ENCODE measurements around the gene TOGARAM2. TPM values are rescaled to one million over a fixed set of nuclear protein-coding genes. Genes with fewer than 3 reads are reported as not detected.

The TOGARAM2 gene
- total RNA-seq, 1 experiment from 2014 or later = 0.76 TPM

- Histone ChIP-seq H4K20me1 (ENCODE audit: insufficient read depth) (no peaks in the 10 kb centered on the region), H3K9ac (ENCODE audit: low read length) (no peak overlapping the region), H3K27me3 (ENCODE audit: insufficient read depth, low read length) (no peaks in the 10 kb centered on the region), H3K9me3 (ENCODE audit: control insufficient read depth in 1 of 2, insufficient read depth in 1 of 2, low read depth in 1 of 2, low read length in 2 of 2) (no peaks in the 10 kb centered on the region), H3K4me1 (ENCODE audit: control insufficient read depth in 1 of 2, insufficient read depth in 2 of 2, low read length in 2 of 2) (peaks cover 11 to 15% of the 10 kb centered on the region in 2 experiments; a peak in 3 of 4 replicates), H3K27ac (ENCODE audit: low read depth, low read length) (no peak overlapping the region), H3K79me2 (ENCODE audit: insufficient read depth, low read length) (no peaks in the 10 kb centered on the region), H3K36me3 (ENCODE audit: control insufficient read depth in 1 of 2, insufficient read depth in 2 of 2, low read length in 2 of 2) (no peaks in the 10 kb centered on the region), H2AFZ (ENCODE audit: low read depth, low read length, poor library complexity, severe bottlenecking) (no peak overlapping the region), H3K9me2 (ENCODE audit: insufficient read depth) (0 out of 2 replicates have a peak, but pooled peaks cover 3% of the 10 kb centered on the region), H3K4me2 (ENCODE audit: low read length) (no peak overlapping the region), H3K4me3 (replicated peaks in 1 of 2; ENCODE audit: low read depth in 1 of 2, low read length in 2 of 2) (no peak overlapping the region)
- DNase-seq (ENCODE audit: low read depth, low spot score) (no peak), ATAC-seq (no peak)
- TF ChIP-seq RAD21 (IDR thresholded peaks at IDR 0.05; ENCODE audit: low read depth) (no peak), EGR1 (IDR thresholded peaks at IDR 0.05; ENCODE audit: low read depth) (no peak), POLR2A (IDR thresholded peaks at IDR 0.05; ENCODE audit: borderline replicate concordance, extremely low read depth, insufficient read depth, insufficient read length) (no peak), JUND (IDR thresholded peaks at IDR 0.05) (no peak), REST (IDR thresholded peaks at IDR 0.05; ENCODE audit: low read depth) (no peak), EZH2 (IDR thresholded peaks at IDR 0.05) (no peak), FOSL1 (IDR thresholded peaks at IDR 0.05; ENCODE audit: low read depth) (no peak), YY1 (IDR thresholded peaks at IDR 0.05; ENCODE audit: extremely low read depth, insufficient replicate concordance, low read depth, low read length) (no peak), SIN3A (IDR thresholded peaks at IDR 0.05; ENCODE audit: low read depth) (no peak), SP1 (IDR thresholded peaks at IDR 0.05; ENCODE audit: low read depth) (no peak), EZH2phosphoT487 (IDR thresholded peaks at IDR 0.05; ENCODE audit: borderline replicate concordance) (no peak), ZNF274 (IDR thresholded peaks at IDR 0.05; ENCODE audit: low read depth, low read length) (no peak), ELF1 (IDR thresholded peaks at IDR 0.05; ENCODE audit: borderline replicate concordance, low read depth) (no peak), ZFX (IDR thresholded peaks at IDR 0.05) (no peak), SRF (IDR thresholded peaks at IDR 0.05; ENCODE audit: low read depth) (no peak)
- TF ChIP-seq, protein P1, sequence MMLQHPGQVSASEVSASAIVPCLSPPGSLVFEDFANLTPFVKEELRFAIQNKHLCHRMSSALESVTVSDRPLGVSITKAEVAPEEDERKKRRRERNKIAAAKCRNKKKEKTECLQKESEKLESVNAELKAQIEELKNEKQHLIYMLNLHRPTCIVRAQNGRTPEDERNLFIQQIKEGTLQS (IDR thresholded peaks at IDR 0.05) = no peak
- TF ChIP-seq, protein P2, sequence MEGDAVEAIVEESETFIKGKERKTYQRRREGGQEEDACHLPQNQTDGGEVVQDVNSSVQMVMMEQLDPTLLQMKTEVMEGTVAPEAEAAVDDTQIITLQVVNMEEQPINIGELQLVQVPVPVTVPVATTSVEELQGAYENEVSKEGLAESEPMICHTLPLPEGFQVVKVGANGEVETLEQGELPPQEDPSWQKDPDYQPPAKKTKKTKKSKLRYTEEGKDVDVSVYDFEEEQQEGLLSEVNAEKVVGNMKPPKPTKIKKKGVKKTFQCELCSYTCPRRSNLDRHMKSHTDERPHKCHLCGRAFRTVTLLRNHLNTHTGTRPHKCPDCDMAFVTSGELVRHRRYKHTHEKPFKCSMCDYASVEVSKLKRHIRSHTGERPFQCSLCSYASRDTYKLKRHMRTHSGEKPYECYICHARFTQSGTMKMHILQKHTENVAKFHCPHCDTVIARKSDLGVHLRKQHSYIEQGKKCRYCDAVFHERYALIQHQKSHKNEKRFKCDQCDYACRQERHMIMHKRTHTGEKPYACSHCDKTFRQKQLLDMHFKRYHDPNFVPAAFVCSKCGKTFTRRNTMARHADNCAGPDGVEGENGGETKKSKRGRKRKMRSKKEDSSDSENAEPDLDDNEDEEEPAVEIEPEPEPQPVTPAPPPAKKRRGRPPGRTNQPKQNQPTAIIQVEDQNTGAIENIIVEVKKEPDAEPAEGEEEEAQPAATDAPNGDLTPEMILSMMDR (IDR thresholded peaks at IDR 0.05 in 2 of 3, conservative IDR thresholded peaks at IDR 0.05 in 1 of 3; ENCODE audit: borderline replicate concordance in 1 of 3, insufficient read depth in 1 of 3, low read depth in 2 of 3, low read length in 2 of 3) = no peak
- TF ChIP-seq, protein P3, sequence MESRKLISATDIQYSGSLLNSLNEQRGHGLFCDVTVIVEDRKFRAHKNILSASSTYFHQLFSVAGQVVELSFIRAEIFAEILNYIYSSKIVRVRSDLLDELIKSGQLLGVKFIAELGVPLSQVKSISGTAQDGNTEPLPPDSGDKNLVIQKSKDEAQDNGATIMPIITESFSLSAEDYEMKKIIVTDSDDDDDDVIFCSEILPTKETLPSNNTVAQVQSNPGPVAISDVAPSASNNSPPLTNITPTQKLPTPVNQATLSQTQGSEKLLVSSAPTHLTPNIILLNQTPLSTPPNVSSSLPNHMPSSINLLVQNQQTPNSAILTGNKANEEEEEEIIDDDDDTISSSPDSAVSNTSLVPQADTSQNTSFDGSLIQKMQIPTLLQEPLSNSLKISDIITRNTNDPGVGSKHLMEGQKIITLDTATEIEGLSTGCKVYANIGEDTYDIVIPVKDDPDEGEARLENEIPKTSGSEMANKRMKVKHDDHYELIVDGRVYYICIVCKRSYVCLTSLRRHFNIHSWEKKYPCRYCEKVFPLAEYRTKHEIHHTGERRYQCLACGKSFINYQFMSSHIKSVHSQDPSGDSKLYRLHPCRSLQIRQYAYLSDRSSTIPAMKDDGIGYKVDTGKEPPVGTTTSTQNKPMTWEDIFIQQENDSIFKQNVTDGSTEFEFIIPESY (IDR thresholded peaks at IDR 0.05; ENCODE audit: extremely low read depth, insufficient replicate concordance, low read length) = no peak
- TF ChIP-seq, protein P4, sequence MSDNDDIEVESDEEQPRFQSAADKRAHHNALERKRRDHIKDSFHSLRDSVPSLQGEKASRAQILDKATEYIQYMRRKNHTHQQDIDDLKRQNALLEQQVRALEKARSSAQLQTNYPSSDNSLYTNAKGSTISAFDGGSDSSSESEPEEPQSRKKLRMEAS (IDR thresholded peaks at IDR 0.05) = no peak
- CTCF ChIA-PET = no interaction called here
- POLR2A ChIA-PET = no interaction called here
- BruUV-seq (replicated peaks) = no TSS peak
- RAD21 ChIA-PET (ENCODE audit: low non-redundant PET in 1 of 2, low total read pairs in 2 of 2, uncharacterized antibody in 2 of 2, unreplicated experiment in 2 of 2) = no interaction called here
- intact Hi-C loops (cut with micrococcal nuclease) = no loop called here
Measured at GRCh38 chr2:29031046-29031445, 49.9 kb downstream of the TOGARAM2 start.
